Erythroblast (primary cell): ENCODE measurements around the gene CTNNA3.
"Not testable (repeated sequence)": the region's sequence is repeated elsewhere in the genome, so short reads cannot be mapped to it uniquely, and the experiment has no call there.

Experiments
- DNase-seq, 2 experiments: peaks; one replicate each; lab custom pipeline; 2025; lab: John Stamatoyannopoulos, UW
- GATA1 ChIP-seq: IDR thresholded peaks from 2 replicates; pipeline ENCODE4 v1.6.1; 2011; ENCODE audit warnings: low read depth, mild to moderate bottlenecking, control low read depth, low read length, moderate library complexity
- POLR2A ChIP-seq: IDR thresholded peaks from 2 replicates; pipeline ENCODE4 v1.6.1; 2011; ENCODE audit warnings: mild to moderate bottlenecking, low read length

Gene CTNNA3

DNA sequence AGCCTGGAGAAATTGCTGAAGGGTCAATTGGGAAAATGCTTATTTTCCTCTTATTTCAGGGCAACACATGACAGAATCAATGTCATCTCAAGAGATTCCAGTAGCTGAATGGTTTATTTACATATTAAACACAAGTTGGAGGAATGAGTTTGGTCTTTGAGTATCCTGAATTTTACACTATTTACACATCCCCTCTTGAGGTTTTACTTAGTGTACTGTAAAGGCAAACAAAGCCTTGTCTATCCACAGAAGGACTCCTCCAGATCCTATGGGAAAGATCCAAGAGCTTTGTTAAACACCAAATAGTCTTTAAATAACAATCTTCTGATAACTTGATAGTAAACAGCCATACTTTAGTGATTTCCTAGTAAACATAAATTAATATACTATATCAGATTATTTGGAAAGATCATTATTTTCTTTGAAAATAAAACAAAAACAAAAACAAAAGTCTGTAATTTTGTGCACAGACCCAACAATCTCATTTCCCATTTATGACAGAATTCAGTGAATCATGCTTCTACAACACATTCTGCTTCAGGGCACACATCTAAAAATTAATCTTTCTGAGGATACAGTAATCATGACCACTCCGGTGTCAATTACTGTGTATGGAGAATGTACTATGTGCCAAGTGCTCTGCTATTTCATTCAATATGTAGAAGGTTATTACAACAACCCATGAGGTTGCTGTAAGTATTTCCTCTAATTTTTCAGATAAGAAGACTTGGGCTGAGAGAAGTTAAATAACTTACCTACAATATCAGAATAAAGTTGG lies 1345.2 kb downstream of the CTNNA3 start:
- DNase-seq: no peak
- TF ChIP-seq POLR2A (no peak), GATA1 (no peak)

DNA sequence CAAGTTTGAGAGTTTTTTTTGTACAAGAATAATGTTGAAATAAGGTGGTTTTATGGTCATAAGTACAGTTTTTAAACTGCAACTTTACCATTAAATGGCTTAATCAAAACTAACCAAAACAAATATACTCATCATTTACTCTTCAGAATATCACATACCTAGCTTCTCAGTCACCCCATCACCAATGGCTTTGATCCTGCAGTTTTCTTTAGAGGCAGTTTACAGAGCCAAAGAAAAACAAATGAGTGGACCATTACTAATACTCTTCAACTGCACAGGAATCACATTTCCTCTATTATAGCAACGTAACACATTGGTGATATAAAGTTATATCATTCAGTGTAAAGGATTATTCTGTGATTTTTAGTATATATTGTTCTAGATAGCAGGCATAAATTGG lies 1346.3 kb downstream of the CTNNA3 start:
- no peak for DNase-seq
- TF ChIP-seq GATA1 (no peak), POLR2A (no peak)

- no peak for DNase-seq
- TF ChIP-seq GATA1: no peak
- TF ChIP-seq POLR2A: no peak
These were observed 1346.9 kb downstream of the CTNNA3 start for GRCh38 chr10:66349076-66349475.

DNA sequence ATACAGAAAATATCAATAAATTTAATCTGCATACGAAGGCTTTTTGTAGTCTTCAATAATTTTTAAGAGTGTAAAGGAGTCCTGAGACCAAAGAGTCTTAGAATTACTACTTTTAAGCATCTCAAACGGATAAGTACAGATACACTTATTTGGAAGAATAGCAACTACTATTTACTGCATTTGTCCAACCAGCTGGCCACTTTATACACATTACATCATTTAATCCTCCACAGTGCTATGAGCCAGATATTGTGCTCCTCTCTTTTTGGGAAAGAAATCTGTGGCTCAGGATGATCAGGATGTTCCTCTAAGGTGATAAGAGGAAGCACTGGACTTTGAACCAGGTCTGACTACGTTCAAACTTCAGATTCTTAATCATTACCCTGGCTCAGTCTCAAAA lies 1358.8 kb downstream of the CTNNA3 start:
- no peak for DNase-seq
- TF ChIP-seq GATA1: no peak
- TF ChIP-seq POLR2A: no peak

DNA sequence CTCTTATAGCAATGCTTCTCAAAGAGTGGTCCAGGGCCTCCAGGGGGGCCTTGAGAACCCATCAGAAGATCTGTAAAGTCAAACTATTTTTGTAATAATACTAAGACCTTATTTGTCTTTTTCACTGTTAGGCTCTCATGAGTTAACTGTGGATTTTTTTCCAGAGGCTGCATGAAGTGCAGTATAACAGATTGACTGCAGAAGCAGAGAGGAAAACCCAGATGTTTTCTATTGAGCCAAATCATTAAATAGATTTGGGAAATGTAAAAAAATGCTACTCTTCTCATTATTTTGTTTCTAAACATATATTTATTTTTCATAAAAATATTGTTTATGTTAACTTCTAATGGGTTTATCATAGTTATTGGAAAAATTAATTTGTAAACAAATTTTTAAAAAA lies 1359.2 kb downstream of the CTNNA3 start:
- DNase-seq: no peak
- TF ChIP-seq POLR2A (no peak), GATA1 (no peak)

GRCh38 chr10:66335753-66336152 lies 1360.2 kb downstream of the CTNNA3 start:
- DNase-seq: not testable (repeated sequence)

- TF ChIP-seq GATA1: no peak
- TF ChIP-seq POLR2A: no peak
- DNase-seq: no peak
These were observed 1366.8 kb downstream of the CTNNA3 start for GRCh38 chr10:66329147-66329546.

- TF ChIP-seq POLR2A: no peak
- no peak for TF ChIP-seq GATA1
- DNase-seq: no peak
These were observed 1369.1 kb downstream of the CTNNA3 start for GRCh38 chr10:66326876-66327275.

GRCh38 chr10:66322777-66323176 lies 1373.2 kb downstream of the CTNNA3 start:
- no peak for DNase-seq

GRCh38 chr10:66321723-66322665 lies 1374.0 kb downstream of the CTNNA3 start:
- TF ChIP-seq GATA1 (no peak), POLR2A (no peak)
- DNase-seq: no peak

More at GRCh38 chr10:66322777-66323176, 1373.2 kb downstream of the CTNNA3 start:
- TF ChIP-seq POLR2A (no peak), GATA1 (no peak)

GRCh38 chr10:66318761-66319160 lies 1377.2 kb downstream of the CTNNA3 start:
- no peak for DNase-seq
- TF ChIP-seq POLR2A (no peak), GATA1 (no peak)

DNA sequence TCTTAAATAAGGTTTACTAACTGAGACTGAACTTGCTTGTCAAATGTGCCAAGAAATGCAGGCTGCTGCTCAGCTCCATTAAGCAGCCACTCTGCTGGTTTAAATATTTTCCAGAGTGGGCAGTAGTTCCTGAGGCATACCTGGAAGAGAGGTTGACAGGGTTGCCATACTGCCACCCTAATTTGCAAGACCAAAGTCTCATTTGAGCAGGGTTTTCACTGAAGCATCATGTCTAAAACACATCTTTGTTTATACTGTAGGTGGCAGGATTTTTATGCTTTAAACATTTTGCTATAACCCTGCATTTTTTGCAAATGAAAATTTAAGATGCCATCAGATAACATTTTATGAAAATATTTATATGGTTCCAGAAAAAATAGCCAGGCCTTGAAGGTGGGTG lies 1388.2 kb downstream of the CTNNA3 start:
- no peak for TF ChIP-seq POLR2A
- no peak for TF ChIP-seq GATA1
- no peak for DNase-seq

- DNase-seq: no peak
- TF ChIP-seq POLR2A: no peak
- no peak for TF ChIP-seq GATA1
These were observed 1394.9 kb downstream of the CTNNA3 start for GRCh38 chr10:66301078-66301477.

DNA sequence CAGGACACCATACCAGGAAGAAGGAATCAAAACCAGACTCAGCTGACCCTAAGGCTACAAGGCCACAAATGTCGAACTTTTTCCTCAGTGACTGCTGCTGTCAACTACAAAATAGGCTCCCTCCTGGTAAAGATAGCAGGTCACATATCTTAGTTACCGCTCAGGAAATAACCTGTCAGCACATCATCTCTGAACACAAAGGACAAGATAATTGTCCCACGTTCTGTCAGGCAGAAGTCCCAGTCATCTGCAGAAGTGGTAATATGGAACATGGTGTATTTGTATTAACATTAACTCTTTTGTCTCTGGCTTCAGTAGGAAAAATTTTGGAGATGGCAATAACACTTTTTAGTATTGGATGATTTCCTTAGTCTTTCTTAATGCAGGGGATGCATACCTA lies 1400.4 kb downstream of the CTNNA3 start:
- TF ChIP-seq GATA1 (no peak), POLR2A (no peak)
- no peak for DNase-seq

DNA sequence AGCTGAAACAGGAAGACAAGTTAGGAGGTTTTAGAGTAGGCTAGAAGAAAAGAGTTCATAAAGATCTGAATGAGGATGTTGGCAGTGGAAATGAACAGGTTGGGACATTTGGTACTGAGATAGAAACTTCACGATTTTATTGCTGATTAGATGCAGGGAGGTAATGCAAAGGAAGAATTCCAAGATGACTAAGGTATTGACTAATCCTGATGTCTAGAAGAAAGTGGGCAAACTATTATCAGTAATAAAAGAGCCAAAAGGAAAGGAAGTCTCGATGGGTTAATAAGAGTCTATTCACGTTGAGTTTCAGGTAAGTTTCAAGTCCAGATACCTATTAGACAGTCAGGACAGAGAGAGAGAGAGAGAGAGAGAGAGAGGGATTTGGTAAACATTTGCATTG lies 1401.5 kb downstream of the CTNNA3 start:
- TF ChIP-seq POLR2A: no peak
- no peak for TF ChIP-seq GATA1
- DNase-seq: no peak

DNA sequence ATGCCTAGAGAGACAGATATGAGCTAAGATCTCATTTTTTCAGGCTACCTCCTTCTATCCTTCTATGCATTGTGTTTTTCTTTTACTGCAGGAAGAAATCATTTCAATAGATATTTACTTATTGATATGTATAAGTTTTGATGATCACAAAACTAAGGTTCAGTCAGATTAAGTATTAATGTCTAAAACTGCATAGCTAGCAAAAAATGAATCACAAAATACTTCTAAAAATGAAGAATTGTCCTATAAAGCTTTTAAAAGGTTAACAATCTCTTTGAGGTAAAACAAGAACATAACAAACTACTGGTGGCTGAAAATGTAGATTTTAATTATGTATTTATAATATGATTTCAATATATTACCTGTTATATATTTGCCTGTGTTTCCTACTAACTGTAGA lies 1403.1 kb downstream of the CTNNA3 start:
- TF ChIP-seq POLR2A (no peak), GATA1 (no peak)
- DNase-seq: no peak
